ENCODE measurements around the gene IL32.

DNA sequence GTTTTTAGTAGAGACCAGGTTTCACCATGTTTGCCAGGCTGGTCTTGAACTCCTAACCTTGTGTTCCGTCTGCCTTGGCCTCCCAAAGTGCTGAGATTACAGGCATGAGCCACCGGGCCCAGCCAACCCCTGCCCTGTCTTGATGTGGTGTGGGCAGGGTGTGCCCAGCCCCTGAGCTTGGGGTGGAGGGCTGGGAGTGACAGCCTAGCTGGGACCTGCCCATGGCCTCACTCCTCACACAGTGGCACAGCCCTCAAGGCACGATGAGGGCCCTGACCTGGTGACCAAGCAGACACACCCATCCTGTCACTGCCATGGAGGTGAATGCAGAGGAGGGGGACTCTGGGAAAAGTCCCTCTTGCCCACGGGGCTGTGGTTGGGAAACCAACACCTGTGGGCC, 3.0 kb downstream of the IL32 start:
- TF ChIP-seq MYC (IDR thresholded peaks at IDR 0.05; ENCODE audit: low read depth, low read length) (no peak), MYC (CRISPR knock-in tag; IDR thresholded peaks at IDR 0.05; ENCODE audit: borderline replicate concordance, low read depth) (no peak), USF1 (CRISPR knock-in tag; IDR thresholded peaks at IDR 0.05) (no peak), FOSL1 (tag; conservative IDR thresholded peaks at IDR 0.05) (no peak), BRCA1 (IDR thresholded peaks at IDR 0.05) (no peak), BRCA1 (CRISPR knock-in tag; IDR thresholded peaks at IDR 0.05) (no peak), ZNF133 (CRISPR knock-in tag; IDR thresholded peaks at IDR 0.05) (no peak), FOXA1 (IDR thresholded peaks at IDR 0.05; ENCODE audit: borderline replicate concordance) (no peak), HDGF (IDR thresholded peaks at IDR 0.05) (no peak), TBL1XR1 (IDR thresholded peaks at IDR 0.05; ENCODE audit: low read length in 2 of 2) (no peak), SP1 (CRISPR knock-in tag; IDR thresholded peaks at IDR 0.05) (no peak)
- TF ChIP-seq, protein P1, sequence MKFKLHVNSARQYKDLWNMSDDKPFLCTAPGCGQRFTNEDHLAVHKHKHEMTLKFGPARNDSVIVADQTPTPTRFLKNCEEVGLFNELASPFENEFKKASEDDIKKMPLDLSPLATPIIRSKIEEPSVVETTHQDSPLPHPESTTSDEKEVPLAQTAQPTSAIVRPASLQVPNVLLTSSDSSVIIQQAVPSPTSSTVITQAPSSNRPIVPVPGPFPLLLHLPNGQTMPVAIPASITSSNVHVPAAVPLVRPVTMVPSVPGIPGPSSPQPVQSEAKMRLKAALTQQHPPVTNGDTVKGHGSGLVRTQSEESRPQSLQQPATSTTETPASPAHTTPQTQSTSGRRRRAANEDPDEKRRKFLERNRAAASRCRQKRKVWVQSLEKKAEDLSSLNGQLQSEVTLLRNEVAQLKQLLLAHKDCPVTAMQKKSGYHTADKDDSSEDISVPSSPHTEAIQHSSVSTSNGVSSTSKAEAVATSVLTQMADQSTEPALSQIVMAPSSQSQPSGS (CRISPR knock-in tag; IDR thresholded peaks at IDR 0.05): no peak
